HepG2 (cell line): ENCODE measurements around the gene MYO19. TPM values are rescaled to one million over a fixed set of nuclear protein-coding genes. Genes with fewer than 3 reads are reported as not detected.

ENCODE experiments used
- CHD4 ChIP-seq: fragments of 200-600 bp; sonication (generic); IDR thresholded peaks from 2 replicates; pipeline ENCODE4 v1.7.0; 2017; ENCODE audit warnings: mild to moderate bottlenecking, low read length, borderline replicate concordance
- DNMT1 ChIP-seq: sonication (generic); formaldehyde crosslinking; IDR thresholded peaks from 2 replicates; pipeline ENCODE4 v1.5.1; 2020; ENCODE audit warnings: mild to moderate bottlenecking, missing genetic modification reagents
- EHMT2 ChIP-seq: fragments of 200-600 bp; sonication (generic); IDR thresholded peaks from 2 replicates; pipeline ENCODE4 v1.7.0; 2017; ENCODE audit warnings: antibody characterized with exemption, low read depth, low read length, borderline replicate concordance
- ESRRA ChIP-seq: sonication (generic); formaldehyde crosslinking; IDR thresholded peaks from 2 replicates; pipeline ENCODE4 v1.5.1; 2020; ENCODE audit warnings: mild to moderate bottlenecking, low read depth, missing genetic modification reagents
- HNF4A ChIP-seq: sonication (generic); formaldehyde crosslinking; IDR thresholded peaks from 2 replicates; pipeline ENCODE4 v1.4.0; 2020; ENCODE audit warnings: missing genetic modification reagents
- KDM5B ChIP-seq: sonication (generic); formaldehyde crosslinking; IDR thresholded peaks from 2 replicates; pipeline ENCODE4 v1.4.0; 2020; ENCODE audit warnings: missing genetic modification reagents, mild to moderate bottlenecking, borderline replicate concordance
- MXD4 ChIP-seq: IDR thresholded peaks from 2 replicates; pipeline ENCODE4 v1.6.1; 2016; ENCODE audit warnings: mild to moderate bottlenecking, missing biosample characterization, missing genetic modification reagents
- NR2C2 ChIP-seq: sonication (generic); formaldehyde crosslinking; IDR thresholded peaks from 2 replicates; pipeline ENCODE4 v1.4.0; 2020; ENCODE audit warnings: missing genetic modification reagents, mild to moderate bottlenecking, moderate library complexity, borderline replicate concordance
- RBFOX2 ChIP-seq: fragments of 200-400 bp; formaldehyde crosslinking; IDR thresholded peaks from 2 replicates; pipeline ENCODE4 v1.6.1; 2017; ENCODE audit warnings: low read depth, mild to moderate bottlenecking, low read length
- SAFB2 ChIP-seq: sonication (generic); formaldehyde crosslinking; IDR thresholded peaks from 2 replicates; pipeline ENCODE4 v1.5.1; 2020; ENCODE audit warnings: missing genetic modification reagents, low read depth, mild to moderate bottlenecking, borderline replicate concordance
- SRSF9 ChIP-seq: fragments of 200-400 bp; formaldehyde crosslinking; IDR thresholded peaks from 2 replicates; pipeline ENCODE4 v1.6.1; 2018; ENCODE audit warnings: borderline replicate concordance, mild to moderate bottlenecking, low read depth, low read length; ENCODE audit not compliant: insufficient read depth, poor library complexity, severe bottlenecking
- U2AF2 ChIP-seq: fragments of 200-400 bp; formaldehyde crosslinking; IDR thresholded peaks from 2 replicates; pipeline ENCODE4 v1.6.1; 2017; ENCODE audit warnings: low read depth, mild to moderate bottlenecking, low read length
- ZBTB20 ChIP-seq: sonication (generic); formaldehyde crosslinking; IDR thresholded peaks from 2 replicates; pipeline ENCODE4 v1.8.1; 2023; ENCODE audit warnings: missing genetic modification reagents, low read depth, mild to moderate bottlenecking, borderline replicate concordance
- ZFAT ChIP-seq: sonication (generic); formaldehyde crosslinking; conservative IDR thresholded peaks from 2 replicates; pipeline ENCODE4 v1.8.1; 2023; ENCODE audit warnings: missing genetic modification reagents, inconsistent platforms
- ZFP36 ChIP-seq: fragments of 150-350 bp; IDR thresholded peaks from 2 replicates; pipeline ENCODE4 v1.6.1; 2018; ENCODE audit warnings: borderline replicate concordance, low read length, low read depth; ENCODE audit not compliant: partially characterized antibody
- ZNF30 ChIP-seq: sonication (generic); formaldehyde crosslinking; IDR thresholded peaks from 2 replicates; pipeline ENCODE4 v1.5.0; 2020; ENCODE audit warnings: mild to moderate bottlenecking, missing genetic modification reagents
- ZNF350 ChIP-seq: sonication (generic); formaldehyde crosslinking; IDR thresholded peaks from 2 replicates; pipeline ENCODE4 v1.4.0; 2020; ENCODE audit warnings: mild to moderate bottlenecking, low read depth, missing genetic modification reagents, borderline replicate concordance
- ZNF557 ChIP-seq: sonication (generic); formaldehyde crosslinking; IDR thresholded peaks from 2 replicates; pipeline ENCODE4 v1.4.0; 2020; ENCODE audit warnings: missing genetic modification reagents
- ZSCAN30 ChIP-seq: sonication (generic); formaldehyde crosslinking; IDR thresholded peaks from 2 replicates; pipeline ENCODE4 v1.5.0; 2020; ENCODE audit warnings: mild to moderate bottlenecking, missing genetic modification reagents
- polyA plus RNA-seq, 8 experiments: library from polyadenylated mRNA; depleted of rRNA in 3 of 8; stranded (reverse) in 7 of 8; unstranded in 1 of 8; fragments of >200 nt; fragmentation: Illumina TruSeq in 4 of 8; extraction: Trizol in 4 of 8; gene quantifications; 2 replicates each; pipeline versions ENCODE4 v1.2.1 to v1.2.3, GENCODE V29; 2011 to 2016; ENCODE audit warnings: low read depth in 4 of 8, missing spikeins in 1 of 8, mixed read lengths in 1 of 8; ENCODE audit not compliant: insufficient read depth in 1 of 8
- total RNA-seq, 5 experiments: library from RNA; depleted of rRNA; stranded (reverse); fragments of >200 nt; fragmentation: Illumina TruSeq; extraction: Trizol; gene quantifications; 2 replicates each; pipeline ENCODE4 v1.2.3, GENCODE V29; 2016; ENCODE audit warnings: low read depth in 1 of 5
- TF ChIP-seq, protein P1 (sequence below): sonication (generic); formaldehyde crosslinking; IDR thresholded peaks from 2 replicates; pipeline ENCODE4 v1.4.0; 2020; ENCODE audit warnings: missing genetic modification reagents
- TF ChIP-seq, protein P2 (sequence below): sonication (generic); formaldehyde crosslinking; conservative IDR thresholded peaks from 2 replicates; pipeline ENCODE4 v1.8.0; 2022; ENCODE audit warnings: mild to moderate bottlenecking, moderate library complexity, missing genetic modification reagents

The MYO19 gene
- total and polyA plus RNA-seq, 2 of the 13 experiments (the other 11 are each of a cell fraction or from before 2014, with no cell fraction given) = 75.7 to 82.3 TPM

DNA sequence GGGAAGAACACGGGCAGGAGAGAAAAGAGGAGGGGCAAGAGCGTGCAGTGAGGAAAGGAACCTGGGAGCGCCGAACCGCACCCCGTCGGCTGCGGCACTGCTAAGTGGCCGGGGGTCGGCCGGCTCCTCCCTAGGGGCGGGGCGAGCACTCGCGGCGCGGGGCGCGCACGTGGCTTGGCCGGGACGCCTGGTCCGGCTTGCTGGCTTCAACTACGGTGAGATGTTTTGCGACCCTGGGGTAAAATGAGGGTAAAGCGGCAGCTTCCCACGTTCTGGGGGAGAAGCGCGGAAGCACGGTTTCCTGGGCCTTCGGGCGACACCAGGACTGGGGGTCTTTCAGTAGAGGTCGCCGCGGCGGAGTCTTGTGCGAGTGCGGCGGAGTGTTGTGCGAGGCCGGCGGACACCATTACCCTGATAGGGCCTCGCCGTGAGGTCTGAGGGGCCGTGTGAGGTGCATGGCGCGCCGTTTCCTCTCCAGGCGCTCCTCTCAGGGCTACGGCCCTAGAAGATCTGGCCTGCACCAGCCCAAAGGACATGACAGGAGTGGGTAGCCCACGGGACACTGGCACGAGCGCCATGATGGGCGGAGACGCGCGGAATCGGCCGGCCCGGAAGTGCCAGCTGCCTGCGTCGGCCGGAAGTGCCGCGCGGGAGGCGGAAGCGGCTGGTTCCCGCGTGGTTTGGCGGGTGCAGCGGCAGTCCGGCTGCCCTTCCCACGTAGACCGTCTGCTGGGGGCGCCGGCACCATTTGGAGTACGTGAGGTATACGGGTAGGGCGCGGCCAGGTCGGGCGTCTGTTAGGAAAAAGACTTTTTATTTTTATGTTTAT, at the start of gene MYO19, which contains the start of gene PIGW (continued):
- TF ChIP-seq SRSF9 (no peak), ESRRA (CRISPR knock-in tag) (peak; percentile 73; the same call in 1 of the 2 replicates), KDM5B (no peak; the same call in 1 of the 2 replicates), ZNF557 (CRISPR knock-in tag) (0 out of 2 replicates have a peak, but pooled peaks have one; percentile 19), CHD4 (no peak), ZFP36 (no peak), EHMT2 (no peak), U2AF2 (no peak), ZNF30 (CRISPR knock-in tag) (peak; percentile 63; the same call in 1 of the 2 replicates), ZFAT (CRISPR knock-in tag) (peak; percentile 75; the same call in 1 of the 2 replicates), DNMT1 (CRISPR knock-in tag) (no peak; the same call in 1 of the 2 replicates), MXD4 (CRISPR knock-in tag) (peak; percentile 95), ZBTB20 (CRISPR knock-in tag) (0 out of 2 replicates have a peak, but pooled peaks have one; percentile 17), RBFOX2 (peak; percentile 99), ZNF350 (peak; percentile 90), ZSCAN30 (CRISPR knock-in tag) (0 out of 2 replicates have a peak, but pooled peaks have one; percentile 24), NR2C2 (peak; percentile 22; the same call in 1 of the 2 replicates), SAFB2 (peak; percentile 78; the same call in 1 of the 2 replicates), HNF4A (CRISPR knock-in tag) (no peak)
- TF ChIP-seq, protein P1, sequence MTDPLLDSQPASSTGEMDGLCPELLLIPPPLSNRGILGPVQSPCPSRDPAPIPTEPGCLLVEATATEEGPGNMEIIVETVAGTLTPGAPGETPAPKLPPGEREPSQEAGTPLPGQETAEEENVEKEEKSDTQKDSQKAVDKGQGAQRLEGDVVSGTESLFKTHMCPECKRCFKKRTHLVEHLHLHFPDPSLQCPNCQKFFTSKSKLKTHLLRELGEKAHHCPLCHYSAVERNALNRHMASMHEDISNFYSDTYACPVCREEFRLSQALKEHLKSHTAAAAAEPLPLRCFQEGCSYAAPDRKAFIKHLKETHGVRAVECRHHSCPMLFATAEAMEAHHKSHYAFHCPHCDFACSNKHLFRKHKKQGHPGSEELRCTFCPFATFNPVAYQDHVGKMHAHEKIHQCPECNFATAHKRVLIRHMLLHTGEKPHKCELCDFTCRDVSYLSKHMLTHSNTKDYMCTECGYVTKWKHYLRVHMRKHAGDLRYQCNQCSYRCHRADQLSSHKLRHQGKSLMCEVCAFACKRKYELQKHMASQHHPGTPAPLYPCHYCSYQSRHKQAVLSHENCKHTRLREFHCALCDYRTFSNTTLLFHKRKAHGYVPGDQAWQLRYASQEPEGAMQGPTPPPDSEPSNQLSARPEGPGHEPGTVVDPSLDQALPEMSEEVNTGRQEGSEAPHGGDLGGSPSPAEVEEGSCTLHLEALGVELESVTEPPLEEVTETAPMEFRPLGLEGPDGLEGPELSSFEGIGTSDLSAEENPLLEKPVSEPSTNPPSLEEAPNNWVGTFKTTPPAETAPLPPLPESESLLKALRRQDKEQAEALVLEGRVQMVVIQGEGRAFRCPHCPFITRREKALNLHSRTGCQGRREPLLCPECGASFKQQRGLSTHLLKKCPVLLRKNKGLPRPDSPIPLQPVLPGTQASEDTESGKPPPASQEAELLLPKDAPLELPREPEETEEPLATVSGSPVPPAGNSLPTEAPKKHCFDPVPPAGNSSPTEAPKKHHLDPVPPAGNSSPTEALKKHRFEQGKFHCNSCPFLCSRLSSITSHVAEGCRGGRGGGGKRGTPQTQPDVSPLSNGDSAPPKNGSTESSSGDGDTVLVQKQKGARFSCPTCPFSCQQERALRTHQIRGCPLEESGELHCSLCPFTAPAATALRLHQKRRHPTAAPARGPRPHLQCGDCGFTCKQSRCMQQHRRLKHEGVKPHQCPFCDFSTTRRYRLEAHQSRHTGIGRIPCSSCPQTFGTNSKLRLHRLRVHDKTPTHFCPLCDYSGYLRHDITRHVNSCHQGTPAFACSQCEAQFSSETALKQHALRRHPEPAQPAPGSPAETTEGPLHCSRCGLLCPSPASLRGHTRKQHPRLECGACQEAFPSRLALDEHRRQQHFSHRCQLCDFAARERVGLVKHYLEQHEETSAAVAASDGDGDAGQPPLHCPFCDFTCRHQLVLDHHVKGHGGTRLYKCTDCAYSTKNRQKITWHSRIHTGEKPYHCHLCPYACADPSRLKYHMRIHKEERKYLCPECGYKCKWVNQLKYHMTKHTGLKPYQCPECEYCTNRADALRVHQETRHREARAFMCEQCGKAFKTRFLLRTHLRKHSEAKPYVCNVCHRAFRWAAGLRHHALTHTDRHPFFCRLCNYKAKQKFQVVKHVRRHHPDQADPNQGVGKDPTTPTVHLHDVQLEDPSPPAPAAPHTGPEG (CRISPR knock-in tag) = peak; percentile 86
- TF ChIP-seq, protein P2, sequence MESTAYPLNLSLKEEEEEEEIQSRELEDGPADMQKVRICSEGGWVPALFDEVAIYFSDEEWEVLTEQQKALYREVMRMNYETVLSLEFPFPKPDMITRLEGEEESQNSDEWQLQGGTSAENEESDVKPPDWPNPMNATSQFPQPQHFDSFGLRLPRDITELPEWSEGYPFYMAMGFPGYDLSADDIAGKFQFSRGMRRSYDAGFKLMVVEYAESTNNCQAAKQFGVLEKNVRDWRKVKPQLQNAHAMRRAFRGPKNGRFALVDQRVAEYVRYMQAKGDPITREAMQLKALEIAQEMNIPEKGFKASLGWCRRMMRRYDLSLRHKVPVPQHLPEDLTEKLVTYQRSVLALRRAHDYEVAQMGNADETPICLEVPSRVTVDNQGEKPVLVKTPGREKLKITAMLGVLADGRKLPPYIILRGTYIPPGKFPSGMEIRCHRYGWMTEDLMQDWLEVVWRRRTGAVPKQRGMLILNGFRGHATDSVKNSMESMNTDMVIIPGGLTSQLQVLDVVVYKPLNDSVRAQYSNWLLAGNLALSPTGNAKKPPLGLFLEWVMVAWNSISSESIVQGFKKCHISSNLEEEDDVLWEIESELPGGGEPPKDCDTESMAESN = peak; percentile 92; the same call in 1 of the 2 replicates
